Endothelial cell of umbilical vein (primary cell): ENCODE measurements around the gene ZNF423. TPM values are rescaled to one million over a fixed set of nuclear protein-coding genes. Genes with fewer than 3 reads are reported as not detected.

Source experiments
- BruUV-seq: library from RNA; stranded (reverse); fragments of 400-500 nt; replicated peaks from 2 replicates; lab custom pipeline; 2021; lab: Mats Ljungman, UMichigan
- CTCF ChIA-PET: fragments of 300-600, 350-600 bp; sonication (Branson Sonifier 250); formaldehyde crosslinking; loops from one replicate; lab custom pipeline; 2021; ENCODE audit warnings: antibody characterized with exemption, inconsistent platforms; lab: Charles Lee
- POLR2A ChIA-PET: fragments of 300-600, 350-600 bp; sonication (Branson Sonifier 250); formaldehyde crosslinking; loops from one replicate; lab custom pipeline; 2021; ENCODE audit warnings: antibody characterized with exemption, inconsistent platforms; lab: Charles Lee
- DNase-seq: peaks from one replicate; pipeline ENCODE4 v3.0.0-alpha.2; 2011; ENCODE audit warnings: low read depth, low spot score
- FAIRE-seq: peaks from 2 replicates; lab custom pipeline; 2011; peaks lifted over from hg19 to GRCh38; lab: Jason Lieb, UNC
- H2AFZ ChIP-seq: 2 replicates; pipeline ENCODE4 v1.6.0; 2012; ENCODE audit warnings: low read depth, low read length, control low read depth, inconsistent platforms
- H3K27ac ChIP-seq: 2 replicates; pipeline ENCODE4 v1.5.1; 2011; ENCODE audit warnings: low read depth, mild to moderate bottlenecking, control low read depth, low read length, moderate library complexity; ENCODE audit not compliant: insufficient read depth
- H3K27me3 ChIP-seq, 2 experiments: 2 replicates each; pipeline versions ENCODE4 v1.6.0 to v1.6.1; 2011; ENCODE audit warnings: low read length in 2 of 2, mixed read lengths in 1 of 2; ENCODE audit not compliant: control insufficient read depth in 2 of 2, insufficient read depth in 2 of 2
- H3K36me3 ChIP-seq, 2 experiments: 2 replicates in 1 of 2; 3 replicates in 1 of 2; pipeline ENCODE4 v1.5.1; 2011; ENCODE audit warnings: low read length in 2 of 2, mild to moderate bottlenecking in 1 of 2, moderate library complexity in 1 of 2; ENCODE audit not compliant: control insufficient read depth in 2 of 2, insufficient read depth in 2 of 2; ENCODE audit errors: extremely low read depth in 1 of 2
- H3K4me1 ChIP-seq: 3 replicates; pipeline ENCODE4 v1.5.1; 2011; ENCODE audit warnings: mild to moderate bottlenecking, low read length; ENCODE audit not compliant: control insufficient read depth, insufficient read depth; ENCODE audit errors: extremely low read depth
- H3K4me2 ChIP-seq: 2 replicates; pipeline ENCODE4 v1.6.1; 2011; ENCODE audit warnings: low read length, control low read depth, mixed read lengths; ENCODE audit not compliant: insufficient read depth
- H3K4me3 ChIP-seq, 3 experiments: fragments of 200-600 bp in 1 of 3; sonication (generic), shearing (Covaris generic) in 1 of 3; replicated peaks in 1 of 3; 2 replicates each; pipeline ENCODE4 v1.5.1; 2011 to 2016; ENCODE audit warnings: control low read depth in 3 of 3, low read length in 3 of 3, mild to moderate bottlenecking in 2 of 3, inconsistent platforms in 1 of 3, low read depth in 1 of 3, moderate library complexity in 1 of 3; ENCODE audit not compliant: insufficient read depth in 1 of 3
- H3K79me2 ChIP-seq: 2 replicates; pipeline ENCODE4 v1.6.0; 2012; ENCODE audit warnings: low read length, inconsistent platforms; ENCODE audit not compliant: control insufficient read depth, insufficient read depth
- H3K9ac ChIP-seq: replicated peaks from 2 replicates; pipeline ENCODE3; 2011; ENCODE audit warnings: low read length, control low read depth; ENCODE audit not compliant: insufficient read depth; ENCODE audit errors: extremely low read depth
- H3K9me1 ChIP-seq: replicated peaks from 3 replicates; pipeline ENCODE4 v1.6.0; 2011; ENCODE audit warnings: mild to moderate bottlenecking, low read length; ENCODE audit not compliant: control insufficient read depth, insufficient read depth; ENCODE audit errors: extremely low read depth
- H3K9me3 ChIP-seq: replicated peaks from 2 replicates; pipeline ENCODE4 v1.5.1; 2012; ENCODE audit warnings: low read length, inconsistent platforms; ENCODE audit not compliant: control insufficient read depth, insufficient read depth
- H4K20me1 ChIP-seq: replicated peaks from 2 replicates; pipeline ENCODE3; 2011; ENCODE audit warnings: mild to moderate bottlenecking, low read length; ENCODE audit not compliant: control insufficient read depth, insufficient read depth; ENCODE audit errors: extremely low read depth
- CTCF ChIP-seq, 2 donors: IDR thresholded peaks; 1 replicate in 1 of 2; 2 replicates in 1 of 2; pipeline ENCODE4 v1.5.1; 2011; ENCODE audit warnings: low read length in 2 of 2, mild to moderate bottlenecking in 2 of 2, moderate library complexity in 2 of 2, control low read depth in 1 of 2, inconsistent platforms in 1 of 2, low read depth in 1 of 2; ENCODE audit not compliant: insufficient read depth in 1 of 2; ENCODE audit errors: extremely low read depth in 1 of 2
- FOS ChIP-seq: IDR thresholded peaks from 2 replicates; pipeline ENCODE4 v1.6.1; 2011; ENCODE audit warnings: mild to moderate bottlenecking, low read length, moderate library complexity, borderline replicate concordance; ENCODE audit not compliant: insufficient read depth
- GATA2 ChIP-seq: IDR thresholded peaks from 2 replicates; pipeline ENCODE4 v1.7.0; 2011; ENCODE audit warnings: low read depth, mild to moderate bottlenecking, moderate library complexity, mixed read lengths, low read length; ENCODE audit not compliant: insufficient read length, insufficient read depth
- JUN ChIP-seq: IDR thresholded peaks from 2 replicates; pipeline ENCODE4 v1.6.1; 2011; ENCODE audit warnings: borderline replicate concordance, low read depth; ENCODE audit not compliant: insufficient read length, insufficient read depth
- MAX ChIP-seq: IDR thresholded peaks from 2 replicates; pipeline ENCODE4 v1.6.1; 2011; ENCODE audit not compliant: insufficient read depth, insufficient read length
- POLR2A ChIP-seq: IDR thresholded peaks from 2 replicates; pipeline ENCODE4 v1.6.1; 2012; ENCODE audit warnings: low read depth, mild to moderate bottlenecking, control low read depth, low read length
- dilution Hi-C: fragments of 300-500 bp; cut with MboI; formaldehyde crosslinking; loops from one replicate; pipeline ENCODE4 v1.15.0; 2019; ENCODE audit warnings: low sequenced_read_pairs; ENCODE audit not compliant: extremely low pct_ligation_motif_present
- intact Hi-C: fragments of 100-400 bp; cut with micrococcal nuclease; formaldehyde crosslinking; loops from one replicate; pipeline ENCODE4 v1.10.0; 2022
- polyA plus RNA-seq, 4 experiments: library from polyadenylated mRNA; depleted of rRNA in 3 of 4; stranded (reverse) in 3 of 4; unstranded in 1 of 4; fragments of >200 nt; gene quantifications; 2 replicates each; pipeline versions ENCODE4 v1.2.1 to v1.2.3, GENCODE V29; 2011 to 2012; ENCODE audit warnings: missing spikeins in 1 of 4
- total RNA-seq: library from RNA; stranded (reverse); gene quantifications from 2 replicates; pipeline ENCODE4 v1.2.3, GENCODE V29; 2021

The ZNF423 gene
- total and polyA plus RNA-seq, 2 donors (not counting 3 experiments of a cell fraction or from before 2014, with no cell fraction given): 2.2 to 8.1 TPM

- TF ChIP-seq POLR2A (no peak), GATA2 (no peak), FOS (no peak), MAX (no peak), JUN (no peak), CTCF (IDR thresholded peaks at IDR 0.05; ENCODE audit: extremely low read depth in 1 of 2, insufficient read depth in 1 of 2, low read depth in 1 of 2, low read length in 2 of 2) (no peak)
- H4K20me1 ChIP-seq: no peaks in the 10 kb centered on the region
- no peaks in the 10 kb centered on the region for H3K79me2 ChIP-seq
- FAIRE-seq (no peak), DNase-seq (no peak)
- ChIA-PET POLR2A (no interaction called here), CTCF (interaction anchor here (1.6 kb wide), 1 partner anchor 34 kb away, joined by 4 read pairs; no protein-coding TSS in a partner anchor)
- no peak overlapping the region for H3K9ac ChIP-seq
- H3K9me1 ChIP-seq: no peaks in the 10 kb centered on the region
- no peaks in the 10 kb centered on the region for H3K9me3 ChIP-seq
- no peaks in the 10 kb centered on the region for H3K4me1 ChIP-seq
- no peaks in the 10 kb centered on the region for H3K27me3 ChIP-seq
- no peaks in the 10 kb centered on the region for H3K36me3 ChIP-seq
- no TSS peak for BruUV-seq
- H2AFZ ChIP-seq: no peak overlapping the region
- no peak overlapping the region for H3K4me2 ChIP-seq
- H3K27ac ChIP-seq: no peak overlapping the region
- H3K4me3 ChIP-seq: no peak overlapping the region
- intact Hi-C loops: loop anchor here (5.0 to 10.0 kb wide), 2 partner anchors 146 to 364 kb away; no protein-coding TSS in a partner anchor
- dilution Hi-C loops: no loop called here
Observed at GRCh38 chr16:49558451-49558850, 297.5 kb downstream of the ZNF423 start.
